ENCODE results near the gene PLA2G4D. TPM values are rescaled to one million over a fixed set of nuclear protein-coding genes. Genes with fewer than 3 reads are reported as not detected.
"Not testable (repeated sequence)": the region's sequence is repeated elsewhere in the genome, so short reads cannot be mapped to it uniquely, and the experiment has no call there.

Gene PLA2G4D
- total RNA-seq, 1 donor from 2014 or later = not detected

- not testable (repeated sequence) for DNase-seq (ENCODE audit: low spot score); ATAC-seq
Observed at GRCh38 chr15:42091753-42092397, 2.5 kb downstream of the PLA2G4D start.

- no peak for DNase-seq (ENCODE audit: low spot score)
- ATAC-seq = no peak
Observed at GRCh38 chr15:42090781-42091180, 3.6 kb downstream of the PLA2G4D start.

GRCh38 chr15:42090370-42090769, 4.0 kb downstream of the PLA2G4D start:
- no peak for DNase-seq (ENCODE audit: low spot score)

GRCh38 chr15:42089942-42090341, 4.4 kb downstream of the PLA2G4D start:
- ATAC-seq = no peak
- no peak for DNase-seq (ENCODE audit: low spot score)

More at GRCh38 chr15:42090370-42090769, 4.0 kb downstream of the PLA2G4D start:
- no peak for ATAC-seq

- no peak for ATAC-seq
- DNase-seq (ENCODE audit: low spot score) = no peak
Observed at GRCh38 chr15:42088801-42089640, 5.3 kb downstream of the PLA2G4D start.

GRCh38 chr15:42087926-42088800, 6.2 kb downstream of the PLA2G4D start:
- DNase-seq (ENCODE audit: low spot score) (no peak), ATAC-seq (no peak)

- ATAC-seq (no peak), DNase-seq (ENCODE audit: low spot score) (no peak)
Observed at GRCh38 chr15:42087460-42087859, 6.9 kb downstream of the PLA2G4D start.

GRCh38 chr15:42085721-42086120, 8.6 kb downstream of the PLA2G4D start:
- no peak for ATAC-seq

GRCh38 chr15:42085236-42085605, 9.1 kb downstream of the PLA2G4D start:
- no peak for ATAC-seq
- DNase-seq (ENCODE audit: low spot score) = no peak

More at GRCh38 chr15:42085721-42086120, 8.6 kb downstream of the PLA2G4D start:
- no peak for DNase-seq (ENCODE audit: low spot score)

- DNase-seq (ENCODE audit: low spot score) (peak; percentile 73), ATAC-seq (peak; percentile 98)
Observed at GRCh38 chr15:42084465-42085235, 9.7 kb downstream of the PLA2G4D start.

GRCh38 chr15:42083916-42084315, 10.4 kb downstream of the PLA2G4D start:
- ATAC-seq (no peak), DNase-seq (ENCODE audit: low spot score) (no peak)

- ATAC-seq = no peak
Observed at GRCh38 chr15:42083605-42083908, 10.8 kb downstream of the PLA2G4D start.

GRCh38 chr15:42082823-42083604, 11.3 kb downstream of the PLA2G4D start:
- ATAC-seq (no peak), DNase-seq (ENCODE audit: low spot score) (peak; percentile 37)

More at GRCh38 chr15:42083605-42083908, 10.8 kb downstream of the PLA2G4D start:
- peak; percentile 40 for DNase-seq (ENCODE audit: low spot score)

GRCh38 chr15:42082141-42082540, 12.2 kb downstream of the PLA2G4D start:
- no peak for ATAC-seq

GRCh38 chr15:42080919-42081830, 13.2 kb downstream of the PLA2G4D start:
- DNase-seq (ENCODE audit: low spot score) = no peak

More at GRCh38 chr15:42082141-42082540, 12.2 kb downstream of the PLA2G4D start:
- DNase-seq (ENCODE audit: low spot score) = no peak

GRCh38 chr15:42080186-42080918, 14.0 kb downstream of the PLA2G4D start:
- ATAC-seq = no peak

More at GRCh38 chr15:42080919-42081830, 13.2 kb downstream of the PLA2G4D start:
- no peak for ATAC-seq

GRCh38 chr15:42079401-42079908, 14.9 kb downstream of the PLA2G4D start:
- DNase-seq (ENCODE audit: low spot score) (no peak), ATAC-seq (no peak)

More at GRCh38 chr15:42080186-42080918, 14.0 kb downstream of the PLA2G4D start:
- no peak for DNase-seq (ENCODE audit: low spot score)

GRCh38 chr15:42078903-42079302, 15.5 kb downstream of the PLA2G4D start:
- ATAC-seq (no peak), DNase-seq (ENCODE audit: low spot score) (no peak)

Data from left lobe of liver (tissue), 2 donors.